CD14-positive monocyte (primary cell): ENCODE measurements around the gene ADAM11. TPM values are rescaled to one million over a fixed set of nuclear protein-coding genes. Genes with fewer than 3 reads are reported as not detected.

Source experiments
- DNase-seq, 3 donors: peaks; one replicate each; pipeline ENCODE4 v3.0.0-alpha.2; 2011 to 2022
- H2AFZ ChIP-seq: 2 replicates; pipeline ENCODE4 v1.6.0; 2012; ENCODE audit warnings: mild to moderate bottlenecking, low read depth, low read length, inconsistent platforms; ENCODE audit not compliant: insufficient read depth, poor library complexity, severe bottlenecking
- H3K27ac ChIP-seq, 2 donors: 1 replicate in 1 of 2; 2 replicates in 1 of 2; pipeline ENCODE4 v1.5.1; 2012 to 2013; ENCODE audit warnings: low read length in 2 of 2, control low read depth in 1 of 2, inconsistent platforms in 1 of 2, low read depth in 1 of 2, mild to moderate bottlenecking in 1 of 2
- H3K27me3 ChIP-seq, 2 donors: one replicate each; pipeline versions ENCODE4 v1.6.0 to v1.6.1; 2011 to 2013; ENCODE audit warnings: low read length in 2 of 2; ENCODE audit not compliant: control insufficient read depth in 2 of 2, insufficient read depth in 2 of 2
- H3K36me3 ChIP-seq, 2 donors: replicated peaks in 1 of 2; 1 replicate in 1 of 2; 2 replicates in 1 of 2; pipeline versions ENCODE4 v1.5.1 to v1.6.1; 2012 to 2013; ENCODE audit warnings: low read length in 2 of 2, control low read depth in 1 of 2, inconsistent platforms in 1 of 2, mild to moderate bottlenecking in 1 of 2; ENCODE audit not compliant: insufficient read depth in 2 of 2, control insufficient read depth in 1 of 2
- H3K4me1 ChIP-seq, 2 donors: 1 replicate in 1 of 2; 2 replicates in 1 of 2; pipeline versions ENCODE4 v1.5.1 to v1.6.1; 2012 to 2013; ENCODE audit warnings: low read length in 2 of 2, control low read depth in 1 of 2, inconsistent platforms in 1 of 2, mild to moderate bottlenecking in 1 of 2, moderate library complexity in 1 of 2; ENCODE audit not compliant: insufficient read depth in 2 of 2, control insufficient read depth in 1 of 2
- H3K4me2 ChIP-seq: replicated peaks from 2 replicates; pipeline ENCODE3; 2012; ENCODE audit warnings: low read length, moderate library complexity, mild to moderate bottlenecking; ENCODE audit not compliant: poor library complexity, severe bottlenecking; ENCODE audit errors: extremely low read depth
- H3K4me3 ChIP-seq, 3 experiments: fragments of 200-600 bp in 1 of 3; sonication (generic) in 1 of 3; replicated peaks in 1 of 3; 1 replicate in 2 of 3; 2 replicates in 1 of 3; pipeline ENCODE4 v1.5.1; 2011 to 2013; ENCODE audit warnings: low read length in 3 of 3, mild to moderate bottlenecking in 3 of 3, control low read depth in 2 of 3, low read depth in 2 of 3, inconsistent platforms in 1 of 3, moderate library complexity in 1 of 3
- H3K79me2 ChIP-seq: 2 replicates; pipeline ENCODE4 v1.6.0; 2012; ENCODE audit warnings: mild to moderate bottlenecking, control low read depth, inconsistent platforms, low read length, moderate library complexity; ENCODE audit not compliant: insufficient read depth
- H3K9ac ChIP-seq: 2 replicates; pipeline ENCODE4 v1.6.0; 2017; ENCODE audit warnings: low read length, mild to moderate bottlenecking; ENCODE audit not compliant: insufficient read depth, poor library complexity, severe bottlenecking
- H3K9me3 ChIP-seq, 2 donors: replicated peaks in 1 of 2; 1 replicate in 1 of 2; 2 replicates in 1 of 2; pipeline versions ENCODE4 v1.5.1 to v1.6.1; 2012 to 2013; ENCODE audit warnings: low read length in 2 of 2, control low read depth in 1 of 2; ENCODE audit not compliant: control insufficient read depth in 1 of 2, insufficient read depth in 1 of 2
- H4K20me1 ChIP-seq: 2 replicates; pipeline ENCODE4 v1.6.0; 2012; ENCODE audit warnings: mild to moderate bottlenecking, low read length, control low read depth, moderate library complexity; ENCODE audit not compliant: insufficient read depth
- H3K27ac Mint-ChIP-seq, 7 donors: one replicate each; pipeline ENCODE4 v1.8.0; 2020; ENCODE audit warnings: mild to moderate bottlenecking in 7 of 7, mixed read lengths in 7 of 7, moderate library complexity in 6 of 7, inconsistent platforms in 2 of 7
- H3K27me3 Mint-ChIP-seq, 3 donors: one replicate each; pipeline ENCODE4 v1.8.0; 2021 to 2022; ENCODE audit warnings: low read depth in 3 of 3, mild to moderate bottlenecking in 3 of 3, mixed read lengths in 3 of 3, moderate library complexity in 3 of 3, inconsistent platforms in 1 of 3
- H3K36me3 Mint-ChIP-seq, 2 donors: one replicate each; pipeline ENCODE4 v1.8.0; 2020; ENCODE audit warnings: mixed read lengths in 2 of 2, inconsistent platforms in 1 of 2, mild to moderate bottlenecking in 1 of 2
- H3K4me1 Mint-ChIP-seq: one replicate; pipeline ENCODE4 v1.8.0; 2020; ENCODE audit warnings: mild to moderate bottlenecking, mixed read lengths
- H3K4me3 Mint-ChIP-seq, 2 donors: one replicate each; pipeline ENCODE4 v1.8.0; 2020; ENCODE audit warnings: mild to moderate bottlenecking in 2 of 2, mixed read lengths in 2 of 2, moderate library complexity in 1 of 2
- H3K9me3 Mint-ChIP-seq, 7 donors: one replicate each; pipeline ENCODE4 v1.8.0; 2020 to 2022; ENCODE audit warnings: mixed read lengths in 7 of 7, mild to moderate bottlenecking in 6 of 7, moderate library complexity in 6 of 7, inconsistent platforms in 2 of 7
- WGBS: methylation state at CpG from one replicate; pipeline ENCODE4 v1.1.5; 2013; ENCODE audit warnings: missing lambda C conversion rate; ENCODE audit not compliant: insufficient coverage; 5-methylcytosine and 5-hydroxymethylcytosine counted together
- intact Hi-C, 2 donors: fragments of 100-400 bp; cut with micrococcal nuclease; formaldehyde crosslinking; loops; one replicate each; pipeline versions ENCODE4 v1.15.0 to v1.15.1; 2023
- polyA plus RNA-seq, 3 donors: library from polyadenylated mRNA; depleted of rRNA in 1 of 3; unstranded in 2 of 3; stranded (reverse) in 1 of 3; fragments of 300-500 nt in 2 of 3; fragments of >200 nt in 1 of 3; fragmentation: Illumina TruSeq in 2 of 3; gene quantifications; 1 replicate in 2 of 3; 2 replicates in 1 of 3; pipeline ENCODE4 v1.2.3, GENCODE V29; 2012 to 2021
- small RNA-seq: library from RNA; depleted of rRNA; stranded (forward); fragments of <200 nt; gene quantifications from one replicate; pipeline ENCODE3, GENCODE V24; 2012; ENCODE audit warnings: low read depth; ENCODE audit not compliant: insufficient read length
- TF ChIP-seq, protein P1 (sequence below): fragments of 200-600 bp; IDR thresholded peaks from one replicate; pipeline ENCODE4 v1.8.0; 2022; ENCODE audit warnings: antibody characterized with exemption, mild to moderate bottlenecking

ADAM11 gene
- polyA plus RNA-seq, 3 donors = 0.19 TPM; not detected in 2

DNA sequence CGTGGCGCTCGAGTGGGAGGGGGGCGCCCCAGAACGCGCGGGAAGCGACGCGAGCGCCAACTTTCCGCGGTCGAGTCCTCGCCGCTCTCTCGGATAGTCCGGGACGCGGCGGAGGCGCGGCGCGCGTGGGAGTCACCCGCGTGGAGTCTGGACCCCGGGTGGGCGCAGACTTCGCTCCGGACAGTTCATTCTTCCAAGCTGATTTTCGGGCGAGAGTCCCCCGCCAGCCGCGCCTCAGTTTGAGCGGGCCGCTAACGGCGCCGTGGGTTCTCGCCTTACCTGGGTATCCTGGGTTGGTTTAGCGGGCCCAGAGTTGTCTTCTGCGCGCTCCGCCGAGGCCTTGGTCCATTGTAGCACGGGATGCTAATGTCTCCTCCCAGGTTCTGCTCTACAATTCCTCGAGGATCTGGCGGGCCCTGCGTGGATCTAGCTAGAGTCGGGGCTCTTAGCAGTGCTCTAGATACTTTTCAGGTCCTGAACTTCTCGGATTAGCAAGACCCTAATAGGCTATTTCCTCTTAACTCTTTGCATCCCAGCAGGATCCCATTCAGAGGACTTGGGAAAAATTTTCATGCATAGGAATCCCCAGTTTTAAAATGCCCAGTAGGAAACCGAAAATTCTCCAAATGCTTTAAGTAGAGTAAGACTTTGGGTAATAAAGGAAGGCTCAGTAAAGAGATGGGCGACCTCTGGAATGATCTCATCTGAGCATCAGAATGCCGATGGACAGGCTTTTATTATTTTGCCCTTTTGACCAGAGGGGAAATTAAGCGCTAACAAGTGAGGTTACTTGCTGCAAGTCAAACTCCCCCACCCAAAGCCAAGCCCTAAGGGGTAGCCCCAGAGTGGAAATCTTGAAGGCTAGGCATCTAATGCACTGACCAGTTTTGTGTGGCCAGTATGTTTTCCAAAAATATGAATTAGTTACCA, 71.8 kb downstream of the ADAM11 start:
- Histone ChIP-seq H3K4me2 (peak overlapping the region; percentile 73), H4K20me1 (no peaks in the 10 kb centered on the region), H3K79me2 (no peaks in the 10 kb centered on the region), H3K4me1 (peaks cover 10 to 20% of the 10 kb centered on the region in 2 donors), H3K9me3 (peaks cover 0 to 12% of the 10 kb centered on the region in 2 donors), H3K27me3 (peaks cover 48 to 79% of the 10 kb centered on the region in 2 donors), H3K27ac (no peak overlapping the region), H3K9ac (peak overlapping the region; percentile 0), H3K4me3 (peak overlapping the region in 1 of 3 experiments; percentile 60), H3K36me3 (no peaks in the 10 kb centered on the region), H2AFZ (peak overlapping the region; percentile 67)
- TF ChIP-seq, protein P1, sequence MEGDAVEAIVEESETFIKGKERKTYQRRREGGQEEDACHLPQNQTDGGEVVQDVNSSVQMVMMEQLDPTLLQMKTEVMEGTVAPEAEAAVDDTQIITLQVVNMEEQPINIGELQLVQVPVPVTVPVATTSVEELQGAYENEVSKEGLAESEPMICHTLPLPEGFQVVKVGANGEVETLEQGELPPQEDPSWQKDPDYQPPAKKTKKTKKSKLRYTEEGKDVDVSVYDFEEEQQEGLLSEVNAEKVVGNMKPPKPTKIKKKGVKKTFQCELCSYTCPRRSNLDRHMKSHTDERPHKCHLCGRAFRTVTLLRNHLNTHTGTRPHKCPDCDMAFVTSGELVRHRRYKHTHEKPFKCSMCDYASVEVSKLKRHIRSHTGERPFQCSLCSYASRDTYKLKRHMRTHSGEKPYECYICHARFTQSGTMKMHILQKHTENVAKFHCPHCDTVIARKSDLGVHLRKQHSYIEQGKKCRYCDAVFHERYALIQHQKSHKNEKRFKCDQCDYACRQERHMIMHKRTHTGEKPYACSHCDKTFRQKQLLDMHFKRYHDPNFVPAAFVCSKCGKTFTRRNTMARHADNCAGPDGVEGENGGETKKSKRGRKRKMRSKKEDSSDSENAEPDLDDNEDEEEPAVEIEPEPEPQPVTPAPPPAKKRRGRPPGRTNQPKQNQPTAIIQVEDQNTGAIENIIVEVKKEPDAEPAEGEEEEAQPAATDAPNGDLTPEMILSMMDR = no peak
- Mint-ChIP-seq H3K27me3 (peaks cover 76 to 95% (median 76%) of the 10 kb centered on the region in 3 donors), H3K4me1 (peaks cover 11% of the 10 kb centered on the region), H3K36me3 (peaks cover 0 to 5% of the 10 kb centered on the region in 2 donors), H3K9me3 (peaks cover 0 to 28% (median 6%) of the 10 kb centered on the region in 7 donors), H3K4me3 (peak overlapping the region; percentile 71 to 85), H3K27ac (no peak overlapping the region)
- WGBS = 3% methylated on average over 55 of the region's 58 CpGs
- intact Hi-C loops = no loop called here
- DNase-seq = no peak

DNA sequence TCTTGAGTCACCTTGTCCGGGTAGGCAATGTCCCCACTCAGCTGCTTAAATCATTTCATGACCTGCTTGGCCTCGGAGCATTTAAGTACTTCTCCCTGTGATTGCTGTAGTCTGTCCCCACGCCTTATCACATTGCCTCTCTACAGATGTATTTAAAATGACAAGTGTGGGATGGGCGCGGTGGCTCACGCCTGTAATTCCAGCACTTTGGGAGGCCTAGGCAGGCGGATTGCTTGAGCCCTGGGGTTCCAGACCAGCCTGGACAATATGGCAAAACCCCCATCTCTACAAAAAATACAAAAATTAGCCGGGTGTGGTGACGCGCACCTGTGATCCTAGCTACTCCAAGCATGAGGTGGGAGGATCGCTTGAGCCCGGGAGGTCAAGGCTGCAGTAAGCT, 72.6 kb downstream of the ADAM11 start:
- Histone ChIP-seq H3K4me3 (no peak overlapping the region), H3K27ac (no peak overlapping the region), H3K4me1 (peaks cover 10 to 20% of the 10 kb centered on the region in 2 donors), H3K9me3 (peaks cover 0 to 12% of the 10 kb centered on the region in 2 donors), H2AFZ (no peak overlapping the region), H4K20me1 (no peaks in the 10 kb centered on the region), H3K36me3 (no peaks in the 10 kb centered on the region), H3K79me2 (no peaks in the 10 kb centered on the region), H3K4me2 (no peak overlapping the region), H3K27me3 (peaks cover 48 to 75% of the 10 kb centered on the region in 2 donors), H3K9ac (no peak overlapping the region)
- Mint-ChIP-seq H3K36me3 (peaks cover 0 to 5% of the 10 kb centered on the region in 2 donors), H3K9me3 (peaks cover 0 to 26% (median 6%) of the 10 kb centered on the region in 7 donors), H3K27me3 (peaks cover 75 to 90% (median 78%) of the 10 kb centered on the region in 3 donors), H3K4me1 (peaks cover 11% of the 10 kb centered on the region), H3K4me3 (peak overlapping the region in 1 of 2 donors; percentile 75), H3K27ac (no peak overlapping the region)
- TF ChIP-seq, protein P1 = no peak
- WGBS = 94% methylated on average over 3 of the region's 12 CpGs
- intact Hi-C loops = no loop called here
- no peak for DNase-seq

Small RNA genes within 50 kb of the gene (small RNA-seq; reads per million reads assigned to genes)
- not detected for gene RN7SL819P

Other genes with a start within 250 kb of the ADAM11 start
- gene FZD2, start 201.5 kb upstream of the ADAM11 start, polyA plus RNA-seq = 1 to 10 TPM; 3.1 to 7.2 (median 6.2) TPM
- under 1 TPM in 2 of 3 donors, not detected in 1; 0.09 to 0.15 TPM for gene MEIOC, start 102.5 kb upstream of the ADAM11 start, polyA plus RNA-seq
- gene CCDC43, start 69.2 kb upstream of the ADAM11 start, polyA plus RNA-seq = 10 to 100 TPM in 2 of 3 donors, 1 to 10 TPM in 1; 6.9 to 19.7 (median 12.8) TPM
- 1 to 10 TPM in 1 of 3 donors, under 1 TPM in 2; 0.23 to 2.9 (median 0.34) TPM for gene DBF4B, start 50.3 kb upstream of the ADAM11 start, polyA plus RNA-seq
- not detected for gene GJC1, start 71.3 kb downstream of the ADAM11 start, polyA plus RNA-seq
- not detected for gene HIGD1B, start 88.9 kb downstream of the ADAM11 start, polyA plus RNA-seq
- gene EFTUD2, start 140.5 kb downstream of the ADAM11 start, polyA plus RNA-seq = 100 to 1,000 TPM in 2 of 3 donors, 10 to 100 TPM in 1; 82.9 to 144 (median 104) TPM
- gene GFAP, start 156.5 kb downstream of the ADAM11 start, polyA plus RNA-seq = under 1 TPM; 0.03 to 0.33 (median 0.18) TPM
- gene KIF18B, start 188.8 kb downstream of the ADAM11 start, polyA plus RNA-seq = not detected
- gene C1QL1, start 209.3 kb downstream of the ADAM11 start, polyA plus RNA-seq = not detected